Mesendoderm (in vitro differentiated cells): ENCODE data around the gene TPST2.
A peak's percentile ranks its signal among the peaks of the same experiment; 100 is the strongest.
"Not testable (repeated sequence)": the region's sequence is repeated elsewhere in the genome, so short reads cannot be mapped to it uniquely, and the experiment has no call there.

Experiments
- DNase-seq: peaks from one replicate; pipeline ENCODE4 v3.0.0; 2013
- H2AK5ac ChIP-seq: 2 replicates; pipeline ENCODE4 v1.6.1; 2013; ENCODE audit warnings: low read length, inconsistent platforms
- H2BK120ac ChIP-seq: 2 replicates; pipeline ENCODE4 v1.6.1; 2013; ENCODE audit warnings: low read depth, mild to moderate bottlenecking, low read length, moderate library complexity, mixed read lengths
- H2BK15ac ChIP-seq: replicated peaks from 2 replicates; pipeline ENCODE4 v1.6.1; 2013; ENCODE audit warnings: low read depth, mild to moderate bottlenecking, moderate library complexity
- H2BK5ac ChIP-seq: 2 replicates; pipeline ENCODE4 v1.6.1; 2013; ENCODE audit warnings: low read length, inconsistent platforms
- H3K18ac ChIP-seq: 2 replicates; pipeline ENCODE4 v1.6.1; 2013; ENCODE audit warnings: mild to moderate bottlenecking, low read length, mixed read lengths
- H3K23ac ChIP-seq: one replicate; pipeline ENCODE4 v1.6.1; 2013; ENCODE audit warnings: low read length
- H3K27ac ChIP-seq: 2 replicates; pipeline ENCODE4 v1.5.1; 2013; ENCODE audit warnings: low read depth, mild to moderate bottlenecking, inconsistent platforms, low read length, moderate library complexity
- H3K27me3 ChIP-seq: 2 replicates; pipeline ENCODE4 v1.6.1; 2013; ENCODE audit warnings: low read length, control low read depth, mild to moderate bottlenecking, inconsistent platforms; ENCODE audit not compliant: insufficient read depth, poor library complexity
- H3K36me3 ChIP-seq: 2 replicates; pipeline ENCODE4 v1.6.1; 2013; ENCODE audit warnings: low read length, inconsistent platforms; ENCODE audit not compliant: control insufficient read depth, insufficient read depth
- H3K4ac ChIP-seq: one replicate; pipeline ENCODE4 v1.6.1; 2013; ENCODE audit warnings: low read depth, mild to moderate bottlenecking, low read length, moderate library complexity
- H3K4me1 ChIP-seq: 2 replicates; pipeline ENCODE4 v1.6.1; 2013; ENCODE audit warnings: low read depth, low read length, inconsistent platforms; ENCODE audit not compliant: control insufficient read depth
- H3K4me2 ChIP-seq: 2 replicates; pipeline ENCODE4 v1.6.1; 2013; ENCODE audit warnings: low read length
- H3K4me3 ChIP-seq: 2 replicates; pipeline ENCODE4 v1.5.1; 2013; ENCODE audit warnings: mild to moderate bottlenecking, low read length
- H3K56ac ChIP-seq: one replicate; pipeline ENCODE4 v1.6.1; 2013; ENCODE audit warnings: low read length
- H3K79me1 ChIP-seq: 2 replicates; pipeline ENCODE4 v1.6.1; 2013; ENCODE audit warnings: low read length, inconsistent platforms
- H3K79me2 ChIP-seq: 2 replicates; pipeline ENCODE4 v1.6.1; 2013; ENCODE audit warnings: mild to moderate bottlenecking, low read length; ENCODE audit not compliant: control insufficient read depth, insufficient read depth
- H3K9ac ChIP-seq: 2 replicates; pipeline ENCODE4 v1.6.1; 2013; ENCODE audit warnings: low read length, inconsistent platforms
- H4K5ac ChIP-seq: one replicate; pipeline ENCODE4 v1.6.1; 2013; ENCODE audit warnings: low read length
- H4K8ac ChIP-seq: one replicate; pipeline ENCODE4 v1.6.1; 2013; ENCODE audit warnings: low read depth, mild to moderate bottlenecking, control low read depth, low read length, moderate library complexity
- WGBS: extraction: QIAGEN DNeasy Blood & Tissue Kit; methylation state at CpG from one replicate; pipeline ENCODE4 v1.1.7; 2013; ENCODE audit warnings: low lambda C conversion rate, missing lambda C conversion rate; ENCODE audit not compliant: insufficient coverage; ENCODE audit errors: extremely low coverage; 5-methylcytosine and 5-hydroxymethylcytosine counted together

TPST2 gene

GRCh38 chr22:26615149-26615548 lies 25.2 kb upstream of the TPST2 start:
- H3K56ac ChIP-seq: peak overlapping the region; percentile 39
- peak overlapping the region; percentile 28 for H3K9ac ChIP-seq
- H3K27me3 ChIP-seq: no peaks in the 10 kb centered on the region
- peak overlapping the region; percentile 51 for H2BK5ac ChIP-seq
- H2BK15ac ChIP-seq: no peak overlapping the region
- no peak overlapping the region for H3K23ac ChIP-seq
- H2BK120ac ChIP-seq: no peak overlapping the region
- peaks cover 28% of the 10 kb centered on the region for H3K4me1 ChIP-seq
- no peaks in the 10 kb centered on the region for H3K36me3 ChIP-seq
- H4K8ac ChIP-seq: no peak overlapping the region
- no peaks in the 10 kb centered on the region for H3K79me2 ChIP-seq
- no peak overlapping the region for H3K4me3 ChIP-seq
- no peak overlapping the region for H3K27ac ChIP-seq
- H2AK5ac ChIP-seq: peak overlapping the region; percentile 5
- peak overlapping the region; percentile 44 for H3K18ac ChIP-seq
- H3K79me1 ChIP-seq: no peaks in the 10 kb centered on the region
- H3K4me2 ChIP-seq: no peak overlapping the region
- H4K5ac ChIP-seq: no peak overlapping the region
- DNase-seq: no peak
- WGBS: no CpG with 5 or more reads among the region's 5 CpGs
- H3K4ac ChIP-seq: no peak overlapping the region

- Histone ChIP-seq H3K79me1 (no peaks in the 10 kb centered on the region), H3K4me3 (no peak overlapping the region), H3K4ac (peak overlapping the region; percentile 65), H3K4me2 (no peak overlapping the region), H2BK15ac (no peak overlapping the region), H4K8ac (no peak overlapping the region), H3K27ac (peak overlapping the region; percentile 1), H3K36me3 (no peaks in the 10 kb centered on the region), H3K9ac (peak overlapping the region; percentile 68), H3K56ac (peak overlapping the region; percentile 90), H2BK120ac (peak overlapping the region; percentile 30), H4K5ac (no peak overlapping the region), H3K4me1 (peaks cover 28% of the 10 kb centered on the region), H3K18ac (peak overlapping the region; percentile 42), H3K23ac (no peak overlapping the region), H3K79me2 (no peaks in the 10 kb centered on the region), H2AK5ac (peak overlapping the region; percentile 66), H3K27me3 (no peaks in the 10 kb centered on the region), H2BK5ac (peak overlapping the region; percentile 98)
- no peak for DNase-seq
- WGBS: no CpG with 5 or more reads among the region's 14 CpGs
Measured at GRCh38 chr22:26614322-26614721, 24.4 kb upstream of the TPST2 start.

GRCh38 chr22:26613753-26614152 lies 23.8 kb upstream of the TPST2 start:
- not testable (repeated sequence) for H3K4me3 ChIP-seq, H4K8ac ChIP-seq, H3K23ac ChIP-seq, H3K36me3 ChIP-seq, H2BK120ac ChIP-seq, H3K27me3 ChIP-seq, H3K4me2 ChIP-seq, H3K9ac ChIP-seq, H3K79me1 ChIP-seq, H2AK5ac ChIP-seq, H2BK5ac ChIP-seq, H4K5ac ChIP-seq, H3K27ac ChIP-seq, H2BK15ac ChIP-seq, H3K79me2 ChIP-seq, H3K18ac ChIP-seq, H3K4ac ChIP-seq, H3K56ac ChIP-seq
- WGBS: no CpG with 5 or more reads among the region's 10 CpGs
- peak; percentile 68 for DNase-seq
- H3K4me1 ChIP-seq: peaks cover 28% of the 10 kb centered on the region

GRCh38 chr22:26612652-26613051 lies 22.7 kb upstream of the TPST2 start:
- Histone ChIP-seq H3K18ac (peak overlapping the region; percentile 0), H4K5ac (no peak overlapping the region), H2BK5ac (peak overlapping the region; percentile 100), H3K36me3 (no peaks in the 10 kb centered on the region), H3K23ac (no peak overlapping the region), H3K9ac (peak overlapping the region; percentile 64), H2BK15ac (no peak overlapping the region), H3K4me1 (peaks cover 24% of the 10 kb centered on the region), H3K27me3 (no peaks in the 10 kb centered on the region), H4K8ac (no peak overlapping the region), H2BK120ac (no peak overlapping the region), H3K79me2 (no peaks in the 10 kb centered on the region), H3K27ac (no peak overlapping the region), H3K4me3 (no peak overlapping the region), H2AK5ac (peak overlapping the region; percentile 100), H3K56ac (peak overlapping the region; percentile 95), H3K4me2 (no peak overlapping the region), H3K4ac (peak overlapping the region; percentile 57), H3K79me1 (no peaks in the 10 kb centered on the region)
- WGBS: no CpG with 5 or more reads among the region's 4 CpGs
- no peak for DNase-seq

- H2BK15ac ChIP-seq: no peak overlapping the region
- H3K4ac ChIP-seq: peak overlapping the region; percentile 2
- H2BK5ac ChIP-seq: peak overlapping the region; percentile 47
- H3K18ac ChIP-seq: no peak overlapping the region
- H3K79me1 ChIP-seq: no peaks in the 10 kb centered on the region
- no peak overlapping the region for H3K9ac ChIP-seq
- no peak overlapping the region for H2BK120ac ChIP-seq
- no peak overlapping the region for H3K4me3 ChIP-seq
- H4K8ac ChIP-seq: no peak overlapping the region
- H3K36me3 ChIP-seq: no peaks in the 10 kb centered on the region
- H2AK5ac ChIP-seq: peak overlapping the region; percentile 76
- no peaks in the 10 kb centered on the region for H3K79me2 ChIP-seq
- H4K5ac ChIP-seq: no peak overlapping the region
- no peak overlapping the region for H3K27ac ChIP-seq
- WGBS: no CpG with 5 or more reads among the region's 2 CpGs
- no peak overlapping the region for H3K23ac ChIP-seq
- no peaks in the 10 kb centered on the region for H3K27me3 ChIP-seq
- peak overlapping the region; percentile 35 for H3K56ac ChIP-seq
- DNase-seq: no peak
- peaks cover 11% of the 10 kb centered on the region for H3K4me1 ChIP-seq
- no peak overlapping the region for H3K4me2 ChIP-seq
Measured at GRCh38 chr22:26610996-26611395, 21.1 kb upstream of the TPST2 start.
